NK-92 (cell line): ENCODE measurements around the gene SLC35G3.
"Not testable (repeated sequence)": the region's sequence is repeated elsewhere in the genome, so short reads cannot be mapped to it uniquely, and the experiment has no call there.

ENCODE experiments used
- DNase-seq: peaks from one replicate; lab custom pipeline; 2025; ENCODE audit not compliant: unreplicated experiment; lab: John Stamatoyannopoulos, UW

SLC35G3 gene

GRCh38 chr17:35167046-35167445, 27.1 kb downstream of the SLC35G3 start:
- no peak for DNase-seq

- DNase-seq: no peak
These were observed 27.7 kb downstream of the SLC35G3 start for GRCh38 chr17:35166526-35166925.

GRCh38 chr17:35164716-35165115, 29.5 kb downstream of the SLC35G3 start:
- DNase-seq: no peak

- DNase-seq: no peak
These were observed 30.3 kb downstream of the SLC35G3 start for GRCh38 chr17:35163886-35164285.

GRCh38 chr17:35162755-35163154, 31.4 kb downstream of the SLC35G3 start:
- no peak for DNase-seq

GRCh38 chr17:35161281-35161761, 32.9 kb downstream of the SLC35G3 start:
- no peak for DNase-seq

- no peak for DNase-seq
These were observed 33.6 kb downstream of the SLC35G3 start for GRCh38 chr17:35160354-35161201.

- no peak for DNase-seq
These were observed 34.3 kb downstream of the SLC35G3 start for GRCh38 chr17:35159940-35160339.

GRCh38 chr17:35155246-35155645, 38.9 kb downstream of the SLC35G3 start:
- no peak for DNase-seq

- no peak for DNase-seq
These were observed 39.7 kb downstream of the SLC35G3 start for GRCh38 chr17:35154196-35155165.

- DNase-seq: no peak
These were observed 41.6 kb downstream of the SLC35G3 start for GRCh38 chr17:35152421-35153140.

- DNase-seq: not testable (repeated sequence)
These were observed 43.1 kb downstream of the SLC35G3 start for GRCh38 chr17:35151080-35151479.

GRCh38 chr17:35149941-35150340, 44.3 kb downstream of the SLC35G3 start:
- no peak for DNase-seq

GRCh38 chr17:35148144-35148543, 46.0 kb downstream of the SLC35G3 start:
- no peak for DNase-seq

GRCh38 chr17:35147375-35147905, 46.8 kb downstream of the SLC35G3 start, which contains the start of gene UNC45B:
Gene UNC45B, plus strand, starts transcription at chr17:35147817. Its CDS starts 447 bp downstream, at chr17:35148264.
- no peak for DNase-seq

- no peak for DNase-seq
These were observed 47.9 kb downstream of the SLC35G3 start for GRCh38 chr17:35146214-35146833.

GRCh38 chr17:35144840-35145239, 49.4 kb downstream of the SLC35G3 start:
- no peak for DNase-seq
